Osteocyte (in vitro differentiated cells): ENCODE results near the gene SSR2. TPM values are rescaled to one million over a fixed set of nuclear protein-coding genes. Genes with fewer than 3 reads are reported as not detected.

Experiments
- DNase-seq: peaks from one replicate; pipeline ENCODE4 v3.0.0; 2021; ENCODE audit warnings: mixed read lengths; ENCODE audit not compliant: unreplicated experiment; ENCODE audit errors: extremely low spot score
- H3K27ac Mint-ChIP-seq: one replicate; pipeline ENCODE4 v1.8.0; 2021; ENCODE audit warnings: mild to moderate bottlenecking, mixed read lengths; ENCODE audit not compliant: unreplicated experiment
- H3K27me3 Mint-ChIP-seq: one replicate; pipeline ENCODE4 v1.8.0; 2021; ENCODE audit warnings: mixed read lengths; ENCODE audit not compliant: unreplicated experiment
- H3K36me3 Mint-ChIP-seq: one replicate; pipeline ENCODE4 v1.8.0; 2021; ENCODE audit warnings: mixed read lengths; ENCODE audit not compliant: unreplicated experiment
- H3K4me1 Mint-ChIP-seq: one replicate; pipeline ENCODE4 v1.8.0; 2021; ENCODE audit warnings: mixed read lengths; ENCODE audit not compliant: unreplicated experiment
- H3K4me3 Mint-ChIP-seq: one replicate; pipeline ENCODE4 v1.8.0; 2021; ENCODE audit warnings: mild to moderate bottlenecking, moderate library complexity, mixed read lengths; ENCODE audit not compliant: unreplicated experiment
- H3K9me3 Mint-ChIP-seq: one replicate; pipeline ENCODE4 v1.8.0; 2021; ENCODE audit warnings: mixed read lengths; ENCODE audit not compliant: unreplicated experiment
- CTCF ChIP-seq: fragments of 200-600 bp; sonication (generic); IDR thresholded peaks from 2 replicates; pipeline ENCODE4 v1.5.0; 2021; ENCODE audit warnings: antibody characterized with exemption, mild to moderate bottlenecking, moderate library complexity
- total RNA-seq: library from RNA; stranded (reverse); gene quantifications from 2 replicates; pipeline ENCODE4 v1.2.1, GENCODE V29; 2021

Gene SSR2
- total RNA-seq, 1 donor from 2014 or later = 283 TPM

GRCh38 chr1:156053768-156054499, 33.2 kb upstream of the SSR2 start, which contains the start of gene UBQLN4:
Gene UBQLN4, minus strand, starts transcription at chr1:156053798. Its CDS starts 97 bp downstream, at chr1:156053701.
- Mint-ChIP-seq H3K27me3 (no peaks in the 10 kb centered on the region), H3K36me3 (peaks cover 5% of the 10 kb centered on the region), H3K9me3 (no peaks in the 10 kb centered on the region), H3K4me3 (peak within 1 kb of the TSS; percentile 97), H3K27ac (peak within 1 kb of the TSS; percentile 96), H3K4me1 (peaks cover 25% of the 10 kb centered on the region)
- peak; percentile 95 for DNase-seq
- no peak for TF ChIP-seq CTCF

GRCh38 chr1:156052862-156053767, 32.4 kb upstream of the SSR2 start:
- Mint-ChIP-seq H3K4me3 (peak overlapping the region; percentile 92), H3K9me3 (no peaks in the 10 kb centered on the region), H3K36me3 (peaks cover 10% of the 10 kb centered on the region), H3K27ac (peak overlapping the region; percentile 84), H3K4me1 (peaks cover 25% of the 10 kb centered on the region), H3K27me3 (no peaks in the 10 kb centered on the region)
- peak; percentile 90 for DNase-seq
- TF ChIP-seq CTCF = peak; percentile 47

GRCh38 chr1:156051011-156051725, 30.4 kb upstream of the SSR2 start:
- Mint-ChIP-seq H3K27me3 (no peaks in the 10 kb centered on the region), H3K36me3 (peaks cover 10% of the 10 kb centered on the region), H3K4me1 (peaks cover 23% of the 10 kb centered on the region), H3K9me3 (no peaks in the 10 kb centered on the region), H3K4me3 (no peak overlapping the region), H3K27ac (peak overlapping the region; percentile 18)
- no peak for TF ChIP-seq CTCF
- DNase-seq = no peak

GRCh38 chr1:156050376-156050775, 29.6 kb upstream of the SSR2 start:
- H3K9me3 Mint-ChIP-seq = no peaks in the 10 kb centered on the region
- peaks cover 10% of the 10 kb centered on the region for H3K36me3 Mint-ChIP-seq
- H3K27me3 Mint-ChIP-seq = no peaks in the 10 kb centered on the region
- H3K4me1 Mint-ChIP-seq = peaks cover 18% of the 10 kb centered on the region
- H3K27ac Mint-ChIP-seq = no peak overlapping the region
- TF ChIP-seq CTCF = no peak
- no peak overlapping the region for H3K4me3 Mint-ChIP-seq
- DNase-seq = no peak
